Adrenal gland (tissue), 12 donors: ENCODE results near the gene MALAT1. TPM values are rescaled to one million over a fixed set of nuclear protein-coding genes. Genes with fewer than 3 reads are reported as not detected.
A peak's percentile ranks its signal among the peaks of the same experiment; 100 is the strongest.

Source experiments
- DNase-seq, 7 donors: peaks; one replicate each; pipeline ENCODE4 v3.0.0-alpha.2; 2019 to 2020
- H3K27ac ChIP-seq, 5 donors: fragments of 200-600 bp; sonication (generic) in 4 of 5; 1 replicate in 3 of 5; 2 replicates in 2 of 5; pipeline versions ENCODE4 v1.5.1 to v1.8.0; 2016 to 2020; ENCODE audit warnings: mild to moderate bottlenecking in 1 of 5
- H3K27me3 ChIP-seq: fragments of 200-600 bp; 2 replicates; pipeline ENCODE4 v1.8.0; 2021
- H3K36me3 ChIP-seq, 2 donors: fragments of 200-600 bp; replicated peaks in 1 of 2; 1 replicate in 1 of 2; 2 replicates in 1 of 2; pipeline versions ENCODE4 v1.5.1 to v1.8.0; 2018 to 2022
- H3K4me1 ChIP-seq, 2 donors: fragments of 200-600 bp; replicated peaks in 1 of 2; 1 replicate in 1 of 2; 2 replicates in 1 of 2; pipeline versions ENCODE4 v1.5.1 to v1.8.0; 2018 to 2021
- H3K4me3 ChIP-seq, 4 donors: fragments of 200-600 bp; sonication (generic) in 3 of 4; one replicate each; pipeline ENCODE4 v1.5.1; 2016 to 2018
- H3K9me3 ChIP-seq, 3 donors: fragments of 200-600 bp; sonication (generic) in 1 of 3; replicated peaks in 1 of 3; 1 replicate in 2 of 3; 2 replicates in 1 of 3; pipeline versions ENCODE4 v1.5.1 to v1.8.0; 2016 to 2021
- POLR2A ChIP-seq, 2 donors: fragments of 450-650 bp; IDR thresholded peaks; one replicate each; pipeline ENCODE4 v1.6.1; 2017; ENCODE audit warnings: antibody characterized with exemption in 2 of 2, mild to moderate bottlenecking in 2 of 2, moderate library complexity in 1 of 2
- WGBS, 4 donors: extraction: QIAGEN DNeasy Blood & Tissue Kit in 2 of 4; methylation state at CpG; one replicate each; pipeline versions ENCODE4 v1.1.5 to v1.1.7; 2013 to 2017; 5-methylcytosine and 5-hydroxymethylcytosine counted together
- intact Hi-C, 2 donors: fragments of 100-400 bp; cut with DNase I; formaldehyde crosslinking; loops; one replicate each; pipeline versions ENCODE4 v1.14.1 to v1.15.0; 2022 to 2023
- polyA plus RNA-seq, 3 donors: library from polyadenylated mRNA; stranded (reverse); fragments of 200-250 nt in 2 of 3; fragments of 350-450 nt in 1 of 3; fragmentation: Illumina TruSeq in 1 of 3; extraction: RNeasy Lipid Tissue Mini Kit (QIAGEN cat#74804) in 1 of 3; gene quantifications; one replicate each; pipeline ENCODE4 v1.2.3, GENCODE V29; 2013 to 2014
- total RNA-seq, 9 donors: library from RNA; depleted of rRNA in 4 of 9; stranded (reverse); fragments of >200 nt in 4 of 9; fragments of 120-200 nt in 1 of 9; fragmentation: NEBNext Ultra II Directional in 1 of 9; extraction: Animal tissue kit (Norgen Biotek cat#: 25700) in 1 of 9; gene quantifications; one replicate each; pipeline versions ENCODE4 v1.1.0 to v1.2.4, GENCODE V29; 2013 to 2023
- TF ChIP-seq, protein P1 (sequence below), 6 experiments: fragments of 450-650 bp in 4 of 6; fragments of 200-600 bp in 2 of 6; sonication (generic) in 1 of 6; IDR thresholded peaks; 1 replicate in 5 of 6; 2 replicates in 1 of 6; pipeline versions ENCODE4 v1.5.1 to v1.8.0; 2016 to 2021; ENCODE audit warnings: antibody characterized with exemption in 6 of 6, mild to moderate bottlenecking in 2 of 6, moderate library complexity in 1 of 6
- donor health status: healthy with polysubstance abuse.
- donor health status: Bipolar disorder and iron deficiency.
- donor health status: DM: yes; HTN: yes; CAD: no.
- donor health status: DM: no; HTN: no; CAD: no.
- donor health status: DM: no; HTN: no; CAD: no.
- donor health status: DM: yes; HTN: yes; CAD: no.

The MALAT1 gene
- total and polyA plus RNA-seq, 12 donors: 237 to 17,143 (median 9,608) TPM

DNA sequence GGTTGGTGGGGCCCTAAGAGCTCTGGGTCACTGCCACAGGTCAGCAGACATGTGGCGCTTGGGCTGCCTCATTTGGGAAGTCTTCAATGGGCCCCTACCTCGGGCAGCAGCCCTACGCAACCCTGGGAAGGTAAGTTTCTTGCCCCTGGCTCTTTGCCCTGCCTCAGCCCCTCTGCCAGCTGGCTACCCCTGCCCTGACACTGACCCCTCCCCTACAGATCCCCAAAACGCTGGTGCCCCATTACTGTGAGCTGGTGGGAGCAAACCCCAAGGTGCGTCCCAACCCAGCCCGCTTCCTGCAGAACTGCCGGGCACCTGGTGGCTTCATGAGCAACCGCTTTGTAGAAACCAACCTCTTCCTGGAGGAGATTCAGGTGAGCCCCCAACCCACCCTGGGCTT lies 27.9 kb downstream of the MALAT1 start:
- Histone ChIP-seq H3K4me3 (no peak overlapping the region), H3K27me3 (no peaks in the 10 kb centered on the region), H3K36me3 (peaks cover 0 to 55% of the 10 kb centered on the region in 2 donors), H3K9me3 (no peaks in the 10 kb centered on the region), H3K27ac (peak overlapping the region in 1 of 5 donors; percentile 92), H3K4me1 (peaks cover 32 to 45% of the 10 kb centered on the region in 2 donors)
- 88 to 100% (median 90%) methylated on average over 2 to 8 of the region's 8 CpGs for WGBS, 4 donors
- TF ChIP-seq, protein P1, sequence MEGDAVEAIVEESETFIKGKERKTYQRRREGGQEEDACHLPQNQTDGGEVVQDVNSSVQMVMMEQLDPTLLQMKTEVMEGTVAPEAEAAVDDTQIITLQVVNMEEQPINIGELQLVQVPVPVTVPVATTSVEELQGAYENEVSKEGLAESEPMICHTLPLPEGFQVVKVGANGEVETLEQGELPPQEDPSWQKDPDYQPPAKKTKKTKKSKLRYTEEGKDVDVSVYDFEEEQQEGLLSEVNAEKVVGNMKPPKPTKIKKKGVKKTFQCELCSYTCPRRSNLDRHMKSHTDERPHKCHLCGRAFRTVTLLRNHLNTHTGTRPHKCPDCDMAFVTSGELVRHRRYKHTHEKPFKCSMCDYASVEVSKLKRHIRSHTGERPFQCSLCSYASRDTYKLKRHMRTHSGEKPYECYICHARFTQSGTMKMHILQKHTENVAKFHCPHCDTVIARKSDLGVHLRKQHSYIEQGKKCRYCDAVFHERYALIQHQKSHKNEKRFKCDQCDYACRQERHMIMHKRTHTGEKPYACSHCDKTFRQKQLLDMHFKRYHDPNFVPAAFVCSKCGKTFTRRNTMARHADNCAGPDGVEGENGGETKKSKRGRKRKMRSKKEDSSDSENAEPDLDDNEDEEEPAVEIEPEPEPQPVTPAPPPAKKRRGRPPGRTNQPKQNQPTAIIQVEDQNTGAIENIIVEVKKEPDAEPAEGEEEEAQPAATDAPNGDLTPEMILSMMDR (IDR thresholded peaks at IDR 0.05): no peak
- no peak for DNase-seq
- intact Hi-C loops: no loop called here

DNA sequence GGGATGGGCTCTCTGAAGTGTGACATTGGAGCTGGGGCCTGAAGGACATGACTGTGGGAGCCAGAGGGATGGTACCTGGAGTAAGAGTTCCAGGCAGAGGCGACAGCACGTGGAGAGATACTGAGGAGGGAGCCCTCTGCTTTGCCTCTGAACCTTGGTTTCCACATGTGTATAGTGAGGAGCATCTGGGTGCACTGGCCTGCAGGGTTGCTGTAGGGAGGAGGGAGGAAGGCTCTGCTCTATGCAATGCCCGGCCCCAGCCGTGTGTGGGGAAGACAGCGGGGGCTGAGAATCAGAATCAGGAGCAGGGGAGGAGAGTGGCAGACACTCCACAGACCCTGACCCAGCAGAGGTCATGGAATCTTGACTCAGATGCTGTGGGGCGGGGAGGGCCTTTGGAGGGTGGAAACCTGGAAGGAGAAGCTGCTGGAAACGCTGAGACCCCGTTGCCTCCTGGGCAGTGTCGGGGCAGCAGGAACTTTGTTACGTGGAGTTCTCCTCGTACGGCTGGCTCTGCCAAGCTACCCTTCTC lies 30.0 kb downstream of the MALAT1 start:
- intact Hi-C loops: no loop called here
- peaks cover 32 to 44% of the 10 kb centered on the region in 2 donors for H3K4me1 ChIP-seq
- no peak for TF ChIP-seq POLR2A (IDR thresholded peaks at IDR 0.05)
- TF ChIP-seq, protein P1 (IDR thresholded peaks at IDR 0.05): no peak
- 36 to 45% (median 42%) methylated on average over 12 of the region's 12 CpGs for WGBS, 4 donors
- peaks cover 0 to 73% of the 10 kb centered on the region in 2 donors for H3K36me3 ChIP-seq
- peak in 4 of 7 donors; percentile 48 to 59 (median 52) for DNase-seq
- no peaks in the 10 kb centered on the region for H3K9me3 ChIP-seq
- no peaks in the 10 kb centered on the region for H3K27me3 ChIP-seq
- H3K4me3 ChIP-seq: no peak overlapping the region
- H3K27ac ChIP-seq: peak overlapping the region in 4 of 5 donors; percentile 57 to 82 (median 68)

DNA sequence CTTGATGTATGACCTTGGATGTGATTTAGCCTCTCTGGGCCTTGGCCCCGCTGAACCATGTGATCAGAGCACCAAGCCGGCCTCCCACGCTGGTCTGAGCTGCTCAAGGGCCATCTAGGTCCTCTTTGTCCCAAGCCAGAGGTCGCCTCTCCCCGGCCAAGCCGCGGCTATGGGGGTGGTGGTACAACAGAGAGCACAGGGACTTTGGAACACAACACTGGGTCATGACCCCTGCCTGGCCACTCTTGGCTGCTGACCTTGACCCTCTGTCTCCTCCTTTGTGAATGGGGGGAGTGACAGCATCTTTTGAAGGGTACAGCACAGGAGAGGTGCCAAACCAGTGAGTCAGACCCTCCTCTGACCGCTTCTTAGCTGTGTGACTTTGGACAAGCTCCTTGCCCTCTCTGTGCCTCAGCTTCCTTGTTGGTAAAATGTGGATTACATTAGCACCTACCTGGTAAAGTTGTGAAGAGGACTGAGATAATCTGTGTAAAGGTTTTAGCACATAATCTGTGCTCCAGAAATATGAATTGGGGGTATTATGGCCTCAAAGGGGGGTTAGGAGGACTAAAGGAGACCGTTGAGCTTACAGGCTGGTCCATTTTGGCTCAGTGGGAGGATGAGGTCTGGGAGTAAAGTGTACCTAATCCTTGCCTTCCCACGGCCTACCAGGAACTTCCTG lies 30.8 kb downstream of the MALAT1 start:
- no peak overlapping the region for H3K4me3 ChIP-seq
- H3K27ac ChIP-seq: peak overlapping the region; percentile 1 to 82 (median 65)
- intact Hi-C loops: no loop called here
- peaks cover 0 to 73% of the 10 kb centered on the region in 2 donors for H3K36me3 ChIP-seq
- H3K4me1 ChIP-seq: peaks cover 25 to 38% of the 10 kb centered on the region in 2 donors
- H3K27me3 ChIP-seq: no peaks in the 10 kb centered on the region
- no peaks in the 10 kb centered on the region for H3K9me3 ChIP-seq
- TF ChIP-seq POLR2A (IDR thresholded peaks at IDR 0.05): no peak
- TF ChIP-seq, protein P1 (IDR thresholded peaks at IDR 0.05): no peak
- DNase-seq: peak in 5 of 7 donors; percentile 64 to 78 (median 74)
- 28 to 48% (median 39%) methylated on average over 6 to 10 of the region's 10 CpGs for WGBS, 4 donors

DNA sequence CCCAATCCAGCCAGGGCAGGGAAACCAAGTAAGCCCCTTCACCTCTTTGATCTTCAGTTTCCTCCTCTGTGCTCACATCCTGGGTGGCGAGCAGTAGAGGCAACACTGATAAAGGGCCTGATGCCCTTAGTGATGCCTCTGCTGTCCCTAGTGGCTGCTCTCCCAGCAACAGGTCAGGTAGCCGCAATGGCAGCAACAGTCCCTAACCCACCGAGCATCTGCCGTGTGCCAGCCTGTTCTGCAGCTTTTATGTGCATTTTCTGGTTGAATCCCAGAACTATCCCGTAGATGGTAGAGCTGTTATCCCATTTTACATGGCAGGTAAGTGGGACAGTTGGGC lies 31.3 kb downstream of the MALAT1 start:
- DNase-seq: peak in 1 of 7 donors; percentile 33
- no peak overlapping the region for H3K4me3 ChIP-seq
- H3K27ac ChIP-seq: peak overlapping the region in 4 of 5 donors; percentile 57 to 82 (median 68)
- TF ChIP-seq, protein P1 (IDR thresholded peaks at IDR 0.05): peak in 4 of 6 experiments; percentile 18 to 40 (median 24)
- TF ChIP-seq POLR2A (IDR thresholded peaks at IDR 0.05): no peak
- intact Hi-C loops: no loop called here
- peaks cover 0 to 73% of the 10 kb centered on the region in 2 donors for H3K36me3 ChIP-seq
- peaks cover 25 to 38% of the 10 kb centered on the region in 2 donors for H3K4me1 ChIP-seq
- H3K9me3 ChIP-seq: no peaks in the 10 kb centered on the region
- H3K27me3 ChIP-seq: no peaks in the 10 kb centered on the region
- 71 to 92% (median 74%) methylated on average over 2 to 5 of the region's 5 CpGs for WGBS, 4 donors
